ENCODE data around the gene PITX3. TPM values are rescaled to one million over a fixed set of nuclear protein-coding genes. Genes with fewer than 3 reads are reported as not detected.

Gene PITX3
- total and polyA plus RNA-seq, 9 of the 15 experiments (the other 6 are each of a cell fraction or from before 2014, with no cell fraction given), result 0.30 to 0.98 (median 0.95) TPM; not detected in 6

- Histone ChIP-seq H3K36me3 (ENCODE audit: control insufficient read depth, insufficient read depth, low read length) (peaks cover 23% of the 10 kb centered on the region), H3K4me2 (ENCODE audit: insufficient read depth, low read length) (no peak overlapping the region), H3K9me1 (ENCODE audit: control insufficient read depth, insufficient read depth, low read length) (no peaks in the 10 kb centered on the region), H3K27me3 (ENCODE audit: control insufficient read depth in 2 of 2, insufficient read depth in 2 of 2, low read length in 2 of 2) (no peaks in the 10 kb centered on the region), H3K4me1 (replicated peaks in 1 of 2; ENCODE audit: control insufficient read depth in 2 of 2, insufficient read depth in 2 of 2, low read length in 2 of 2) (no peaks in the 10 kb centered on the region), H3K9me3 (replicated peaks; ENCODE audit: control insufficient read depth, insufficient read depth, low read depth, low read length) (no peaks in the 10 kb centered on the region), H4K20me1 (replicated peaks; ENCODE audit: control insufficient read depth, insufficient read depth, low read length) (no peaks in the 10 kb centered on the region), H3K79me2 (ENCODE audit: control insufficient read depth, insufficient read depth, low read length) (peaks cover 29% of the 10 kb centered on the region), H2AFZ (ENCODE audit: low read depth, low read length) (no peak overlapping the region), H3K27ac (ENCODE audit: extremely low read depth, low read depth, low read length) (no peak overlapping the region), H3K4me3 (no peak overlapping the region), H3K9ac (ENCODE audit: insufficient read depth in 1 of 2, low read depth in 2 of 2, low read length in 2 of 2) (no peak overlapping the region)
- intact Hi-C loops (cut with micrococcal nuclease) (no loop called here), in situ Hi-C loops (cut with MboI) (no loop called here)
- FAIRE-seq (no peak), ATAC-seq (no peak), DNase-seq (ENCODE audit: extremely low read depth in 1 of 4, low spot score in 3 of 4) (no peak)
- POLR2A ChIA-PET, result interaction anchor here (1.0 kb wide), 1 partner anchor 14 kb away, joined by 3 read pairs; no protein-coding TSS in a partner anchor
- no TSS peak for BruUV-seq (replicated peaks)
- CTCF ChIA-PET (ENCODE audit: low intra/inter-chr PET ratio), result no interaction called here
- WGBS (ENCODE audit: insufficient coverage, low coverage, missing lambda C conversion rate), result 40% methylated on average over 3 of the region's 3 CpGs
- TF ChIP-seq RBM22 (IDR thresholded peaks at IDR 0.05; ENCODE audit: low read depth, low read length, poor library complexity, severe bottlenecking) (no peak), KLF6 (CRISPR knock-in tag; IDR thresholded peaks at IDR 0.05; ENCODE audit: borderline replicate concordance) (no peak), ARID1B (IDR thresholded peaks at IDR 0.05) (no peak), ZNF174 (CRISPR knock-in tag; IDR thresholded peaks at IDR 0.05) (no peak), STAT6 (CRISPR knock-in tag; IDR thresholded peaks at IDR 0.05) (no peak), SIN3A (IDR thresholded peaks at IDR 0.05; ENCODE audit: borderline replicate concordance in 2 of 2, control insufficient read depth in 1 of 2, low read depth in 2 of 2, low read length in 2 of 2) (no peak), NELFE (IDR thresholded peaks at IDR 0.05; ENCODE audit: insufficient read depth, insufficient read length) (no peak), BCLAF1 (IDR thresholded peaks at IDR 0.05; ENCODE audit: borderline replicate concordance in 1 of 2, control insufficient read depth in 1 of 2, low read depth in 2 of 2, low read length in 1 of 2) (no peak), CREBBP (IDR thresholded peaks at IDR 0.05; ENCODE audit: low read depth, low read length) (no peak), YBX1 (IDR thresholded peaks at IDR 0.05) (no peak), ZNF766 (CRISPR knock-in tag; conservative IDR thresholded peaks at IDR 0.05) (no peak), ZNF76 (CRISPR knock-in tag; IDR thresholded peaks at IDR 0.05; ENCODE audit: borderline replicate concordance) (no peak), ETV6 (IDR thresholded peaks at IDR 0.05; ENCODE audit: borderline replicate concordance in 1 of 2, low read depth in 2 of 2, low read length in 1 of 2) (no peak), ETV6 (CRISPR knock-in tag; IDR thresholded peaks at IDR 0.05; ENCODE audit: borderline replicate concordance) (no peak), HDAC3 (IDR thresholded peaks at IDR 0.05; ENCODE audit: borderline replicate concordance, partially characterized antibody) (no peak), GATAD2B (IDR thresholded peaks at IDR 0.05; ENCODE audit: borderline replicate concordance) (no peak), SRSF3 (IDR thresholded peaks at IDR 0.05; ENCODE audit: insufficient read depth, low read length) (no peak), TARDBP (IDR thresholded peaks at IDR 0.05) (no peak)
Observed at GRCh38 chr10:102269017-102269416, 27.7 kb upstream of the PITX3 start.
